HCT116 (cell line): ENCODE measurements around the gene AHRR. TPM values are rescaled to one million over a fixed set of nuclear protein-coding genes. Genes with fewer than 3 reads are reported as not detected.

ENCODE experiments used
- ATAC-seq: fragments of 200-7000 bp; cut with Tn5 transposase; 2 replicates; pipeline ENCODE4 v1.9.1; 2020; ENCODE audit warnings: mild to moderate bottlenecking, moderate library complexity
- BruUV-seq: library from RNA; stranded (reverse); fragments of 400-500 nt; replicated peaks from 2 replicates; lab custom pipeline; 2021; lab: Mats Ljungman, UMichigan
- CTCF ChIA-PET: fragments of 300-600 bp; sonication (Branson Sonifier 250); formaldehyde crosslinking; loops from one replicate; lab custom pipeline; 2021; ENCODE audit warnings: antibody characterized with exemption; lab: Charles Lee
- POLR2A ChIA-PET: fragments of 300-600, 350-600 bp; sonication (Branson Sonifier 250); formaldehyde crosslinking; loops from one replicate; lab custom pipeline; 2021; ENCODE audit warnings: antibody characterized with exemption; lab: Charles Lee
- RAD21 ChIA-PET, 2 experiments: fragments of 300-600 bp; sonication (Branson Sonifier 250); formaldehyde crosslinking; loops; one replicate each; lab custom pipeline; 2023; ENCODE audit warnings: low total read pairs in 2 of 2; ENCODE audit not compliant: uncharacterized antibody in 2 of 2, unreplicated experiment in 2 of 2, low non-redundant PET in 1 of 2; lab: Charles Lee
- DNase-seq: peaks from one replicate; pipeline ENCODE4 v3.0.0-alpha.2; 2010; ENCODE audit warnings: low read depth, low spot score
- H2AFZ ChIP-seq: fragments of 200-600 bp; shearing (Covaris generic), sonication (generic); 2 replicates; pipeline ENCODE4 v1.6.1; 2017; ENCODE audit warnings: low read depth, mixed run types, mixed read lengths, antibody characterized with exemption, low read length; ENCODE audit not compliant: poor library complexity, severe bottlenecking
- H3K27ac ChIP-seq: 2 replicates; pipeline ENCODE4 v1.5.1; 2012; ENCODE audit warnings: low read depth, low read length
- H3K27me3 ChIP-seq: fragments of 200-600 bp; sonication (generic); 2 replicates; pipeline ENCODE4 v1.6.1; 2016; ENCODE audit warnings: mixed run types, low read length, mixed read lengths; ENCODE audit not compliant: insufficient read depth
- H3K36me3 ChIP-seq, 2 experiments: fragments of 200-500 bp in 1 of 2; fragments of 200-600 bp in 1 of 2; sonication (Bioruptor generic) in 1 of 2; sonication (generic) in 1 of 2; 2 replicates each; pipeline versions ENCODE4 v1.5.1 to v1.6.1; 2014 to 2016; ENCODE audit warnings: low read length in 2 of 2, inconsistent platforms in 1 of 2, mixed read lengths in 1 of 2, mixed run types in 1 of 2; ENCODE audit not compliant: insufficient read depth in 2 of 2, control insufficient read depth in 1 of 2
- H3K4me1 ChIP-seq, 2 experiments: fragments of 200-600 bp in 1 of 2; sonication (generic) in 1 of 2; 2 replicates each; pipeline versions ENCODE4 v1.5.1 to v1.6.1; 2012 to 2017; ENCODE audit warnings: low read length in 2 of 2, inconsistent platforms in 1 of 2, mild to moderate bottlenecking in 1 of 2, mixed read lengths in 1 of 2, mixed run types in 1 of 2, moderate library complexity in 1 of 2; ENCODE audit not compliant: insufficient read depth in 2 of 2, control insufficient read depth in 1 of 2
- H3K4me2 ChIP-seq: fragments of 200-600 bp; sonication (generic); 2 replicates; pipeline ENCODE4 v1.6.1; 2017; ENCODE audit warnings: mixed run types, low read length, mixed read lengths
- H3K4me3 ChIP-seq, 2 experiments: fragments of 200-600 bp in 1 of 2; sonication (generic) in 1 of 2; replicated peaks in 1 of 2; 2 replicates each; pipeline ENCODE4 v1.5.1; 2011 to 2016; ENCODE audit warnings: low read length in 2 of 2, control low read depth in 1 of 2, low read depth in 1 of 2, mild to moderate bottlenecking in 1 of 2, mixed read lengths in 1 of 2, mixed run types in 1 of 2
- H3K79me2 ChIP-seq: fragments of 200-600 bp; sonication (generic); 2 replicates; pipeline ENCODE4 v1.6.1; 2017; ENCODE audit warnings: mild to moderate bottlenecking, mixed run types, low read length, moderate library complexity, mixed read lengths; ENCODE audit not compliant: insufficient read depth
- H3K9ac ChIP-seq: fragments of 200-600 bp; sonication (generic); 2 replicates; pipeline ENCODE4 v1.6.1; 2016; ENCODE audit warnings: low read length, mixed read lengths
- H3K9me2 ChIP-seq: fragments of 200-600 bp; sonication (generic), shearing (Covaris generic); 2 replicates; pipeline ENCODE4 v1.6.1; 2017; ENCODE audit warnings: mixed run types, mild to moderate bottlenecking, moderate library complexity; ENCODE audit not compliant: insufficient read depth
- H3K9me3 ChIP-seq, 2 experiments: fragments of 200-500 bp in 1 of 2; fragments of 200-600 bp in 1 of 2; sonication (Bioruptor generic) in 1 of 2; sonication (generic) in 1 of 2; 2 replicates each; pipeline ENCODE4 v1.6.1; 2014 to 2017; ENCODE audit warnings: low read length in 2 of 2, mixed read lengths in 2 of 2, inconsistent platforms in 1 of 2, low read depth in 1 of 2, mild to moderate bottlenecking in 1 of 2, mixed run types in 1 of 2, moderate library complexity in 1 of 2; ENCODE audit not compliant: control insufficient read depth in 1 of 2, insufficient read depth in 1 of 2
- H4K20me1 ChIP-seq: fragments of 200-600 bp; sonication (generic), shearing (Covaris generic); 2 replicates; pipeline ENCODE4 v1.6.1; 2017; ENCODE audit warnings: mixed run types, mild to moderate bottlenecking, moderate library complexity; ENCODE audit not compliant: insufficient read depth
- CBX3 ChIP-seq: IDR thresholded peaks from 2 replicates; pipeline ENCODE4 v1.6.1; 2012; ENCODE audit warnings: low read depth
- FOSL1 ChIP-seq: IDR thresholded peaks from 2 replicates; pipeline ENCODE4 v1.6.1; 2012; ENCODE audit warnings: low read depth
- JUND ChIP-seq: IDR thresholded peaks from 2 replicates; pipeline ENCODE4 v1.6.1; 2012
- POLR2A ChIP-seq: IDR thresholded peaks from 2 replicates; pipeline ENCODE4 v1.7.0; 2011; ENCODE audit warnings: borderline replicate concordance; ENCODE audit not compliant: insufficient read depth, insufficient read length; ENCODE audit errors: extremely low read depth
- REST ChIP-seq: IDR thresholded peaks from 2 replicates; pipeline ENCODE4 v1.6.1; 2012; ENCODE audit warnings: low read depth
- SIN3A ChIP-seq: IDR thresholded peaks from 2 replicates; pipeline ENCODE4 v1.6.1; 2012; ENCODE audit warnings: low read depth
- SP1 ChIP-seq: IDR thresholded peaks from 2 replicates; pipeline ENCODE4 v1.6.1; 2012; ENCODE audit warnings: low read depth
- ZBTB33 ChIP-seq: IDR thresholded peaks from 2 replicates; pipeline ENCODE4 v1.6.1; 2011; ENCODE audit warnings: mild to moderate bottlenecking, low read length, moderate library complexity; ENCODE audit not compliant: insufficient replicate concordance; ENCODE audit errors: extremely low read depth
- ZNF274 ChIP-seq: fragments of 200-500 bp; sonication (Bioruptor generic); IDR thresholded peaks from 2 replicates; pipeline ENCODE4 v1.6.1; 2014; ENCODE audit warnings: mild to moderate bottlenecking, low read depth, low read length, inconsistent platforms
- intact Hi-C: fragments of 100-400 bp; cut with micrococcal nuclease; formaldehyde crosslinking; loops from 2 replicates; pipeline ENCODE4 v1.10.0; 2022
- total RNA-seq: library from RNA; stranded (reverse); gene quantifications from one replicate; pipeline ENCODE4 v1.2.1, GENCODE V29; 2021; ENCODE audit not compliant: unreplicated experiment

Gene AHRR
- total RNA-seq, 1 experiment from 2014 or later: 12.7 TPM

- no peak for TF ChIP-seq ZBTB33
Measured at GRCh38 chr5:364497-364896, 43.0 kb downstream of the AHRR start (continued).

- ChIA-PET CTCF (no interaction called here), POLR2A (no interaction called here), RAD21 (no interaction called here)
- Histone ChIP-seq H3K9ac (no peak overlapping the region), H3K4me1 (peaks cover 0 to 6% of the 10 kb centered on the region in 2 experiments; a peak in 1 of 4 replicates), H3K9me2 (no peaks in the 10 kb centered on the region), H3K9me3 (0 out of 4 replicates have a peak, but pooled peaks cover 4% of the 10 kb centered on the region in 2 experiments), H3K79me2 (no peaks in the 10 kb centered on the region), H3K27ac (no peak overlapping the region), H3K4me3 (no peak overlapping the region), H3K27me3 (no peaks in the 10 kb centered on the region), H3K36me3 (no peaks in the 10 kb centered on the region; a peak in 1 of 4 replicates), H2AFZ (no peak overlapping the region), H3K4me2 (no peak overlapping the region), H4K20me1 (no peaks in the 10 kb centered on the region)
- ATAC-seq (no peak), DNase-seq (no peak)
- TF ChIP-seq ZNF274 (no peak), FOSL1 (no peak), POLR2A (no peak), SIN3A (no peak), CBX3 (no peak), JUND (no peak), REST (no peak), SP1 (no peak)
- no TSS peak for BruUV-seq
- intact Hi-C loops: no loop called here
Measured at GRCh38 chr5:366541-367357, 45.2 kb downstream of the AHRR start.
